NAMALWA (cell line): ENCODE data around the gene LCN9.

Experiments used
- DNase-seq: peaks from one replicate; pipeline ENCODE4 v3.0.0-alpha.2; 2015; ENCODE audit warnings: low spot score

The LCN9 gene

GRCh38 chr9:135698767-135699166 is 35.7 kb downstream of the LCN9 start:
- no peak for DNase-seq

DNA sequence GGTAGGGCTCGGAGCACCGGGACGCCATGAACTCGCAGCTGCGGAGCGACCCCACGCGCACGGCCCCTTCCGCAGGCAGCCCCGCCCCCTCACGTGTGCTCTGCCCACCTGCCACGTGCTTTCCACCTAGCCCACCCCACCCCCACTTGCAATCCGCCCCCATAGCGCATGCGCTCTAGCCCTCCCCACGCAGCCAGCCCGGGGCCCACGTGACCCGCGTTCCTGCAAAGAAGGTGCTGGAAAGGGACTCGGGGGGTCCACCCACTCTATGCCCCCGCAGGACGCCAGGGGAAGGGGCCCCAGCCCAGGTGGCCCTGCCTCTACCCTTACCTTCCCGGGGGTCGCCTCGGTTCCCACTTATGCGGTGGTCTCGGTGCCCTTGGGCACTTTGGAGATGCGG is 36.3 kb downstream of the LCN9 start, which contains the start of gene SOHLH1:
TSS of gene SOHLH1 (minus strand) at position 42 of the 400 bp plus-strand sequence. CDS start at position 28, 14 bp downstream.
- no peak for DNase-seq

DNA sequence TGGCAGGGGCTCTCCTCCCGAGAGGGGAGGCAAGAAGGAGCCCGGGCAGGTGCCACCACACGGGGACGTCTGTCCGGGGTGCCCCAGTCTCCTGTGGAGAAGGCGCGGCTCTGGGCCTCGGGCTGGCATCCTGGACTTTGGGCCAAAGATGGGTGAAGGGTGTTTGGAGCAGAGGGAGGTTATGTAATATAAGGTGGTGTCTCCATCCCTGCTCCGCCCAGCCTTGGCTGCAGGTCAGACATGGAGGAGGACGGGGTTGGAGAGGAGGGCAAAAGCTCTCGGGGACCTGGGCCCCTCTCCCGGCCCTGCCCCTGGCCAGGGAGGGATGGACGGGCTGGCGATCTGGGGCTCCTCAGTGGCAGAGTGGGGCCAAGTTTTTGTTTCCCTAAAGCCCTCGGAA is 37.4 kb downstream of the LCN9 start:
- no peak for DNase-seq

DNA sequence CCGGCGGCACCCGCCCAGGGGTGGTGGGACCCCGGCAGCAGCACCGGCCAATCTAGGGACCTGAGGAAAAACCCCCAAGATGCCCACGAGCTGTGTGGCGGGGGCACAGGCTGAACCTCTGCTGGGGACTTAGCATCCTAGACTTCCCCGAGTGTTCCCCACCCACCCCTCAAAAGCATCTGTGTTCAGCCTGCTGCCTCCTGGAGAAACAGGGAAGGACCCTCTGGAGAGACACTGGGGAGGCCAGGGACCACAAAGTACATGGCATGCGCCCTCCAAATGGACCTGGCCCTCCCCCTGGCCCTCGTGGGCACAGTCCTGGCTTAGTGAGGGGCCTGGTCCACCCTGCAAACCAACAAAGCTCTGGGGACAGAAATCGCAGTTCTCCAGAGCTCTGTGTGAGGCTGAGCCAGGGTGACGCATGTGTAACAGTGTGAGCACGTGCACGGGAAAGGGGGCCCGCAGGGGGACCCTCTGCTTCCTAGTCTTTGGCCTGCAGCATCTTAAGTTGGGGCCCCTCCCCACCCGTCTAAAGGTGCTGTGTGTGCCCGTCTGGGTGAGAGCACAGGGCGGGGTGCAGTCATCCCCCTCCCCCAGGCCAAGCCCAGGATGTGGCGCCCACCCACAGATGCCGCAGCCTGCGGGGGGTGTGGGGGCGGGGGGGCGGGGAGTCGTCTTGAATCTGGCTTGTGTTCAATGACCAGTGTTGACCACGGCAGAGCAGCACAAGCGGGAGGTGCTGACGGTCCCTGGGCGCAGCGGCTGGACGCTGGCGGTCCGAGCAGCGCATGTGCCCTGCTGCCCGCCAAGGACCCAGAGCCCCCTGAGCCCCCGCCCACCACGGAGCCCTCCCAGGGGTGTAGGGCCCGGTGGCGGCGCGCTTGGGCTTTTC is 38.2 kb downstream of the LCN9 start:
- no peak for DNase-seq

GRCh38 chr9:135701959-135702721 is 39.0 kb downstream of the LCN9 start, which contains the start of gene KCNT1:
TSS of gene KCNT1 (plus strand) at chr9:135702185. CDS start at chr9:135702259, 74 bp downstream.
- peak; percentile 53 for DNase-seq

DNA sequence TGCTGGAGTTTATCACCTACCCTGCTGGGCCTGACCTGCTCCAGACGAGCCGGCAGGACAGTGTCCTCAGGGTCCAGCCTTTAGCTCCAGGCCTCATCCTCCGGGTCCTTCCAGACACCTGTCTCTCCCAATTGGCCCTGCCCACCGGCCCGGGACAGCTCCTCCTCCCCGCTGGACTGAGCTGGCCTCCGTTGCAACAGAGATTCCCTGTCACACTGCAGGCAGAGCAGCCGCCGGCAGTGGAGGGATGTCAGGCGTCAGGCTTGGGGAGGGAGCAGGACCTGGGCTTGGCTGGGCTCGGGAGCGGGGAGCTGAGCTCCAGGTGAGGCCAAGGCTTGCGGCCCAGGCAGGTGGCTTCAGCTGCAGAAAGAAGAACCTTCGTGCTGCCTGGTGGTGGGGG is 40.6 kb downstream of the LCN9 start:
- DNase-seq = no peak

DNA sequence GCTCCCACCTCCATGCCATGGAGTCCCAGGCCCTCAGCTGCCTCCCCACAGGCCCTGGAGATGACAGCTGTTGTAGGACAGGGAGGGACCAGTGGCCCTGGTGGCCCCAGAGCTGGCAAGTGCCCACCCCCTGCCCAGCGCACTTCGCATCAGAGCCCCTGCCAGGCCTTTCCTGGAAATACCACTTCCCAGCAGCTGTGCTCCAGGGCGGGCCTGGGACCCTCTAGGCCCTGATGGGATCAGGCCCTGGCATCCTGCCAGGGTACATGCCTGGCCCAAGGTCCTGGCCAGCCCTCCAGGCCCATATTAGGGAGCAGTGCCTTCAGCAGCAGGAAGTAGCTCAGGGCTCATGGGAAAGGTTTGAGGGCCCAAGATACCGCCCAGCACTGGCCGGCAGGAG is 41.4 kb downstream of the LCN9 start:
- no peak for DNase-seq

DNA sequence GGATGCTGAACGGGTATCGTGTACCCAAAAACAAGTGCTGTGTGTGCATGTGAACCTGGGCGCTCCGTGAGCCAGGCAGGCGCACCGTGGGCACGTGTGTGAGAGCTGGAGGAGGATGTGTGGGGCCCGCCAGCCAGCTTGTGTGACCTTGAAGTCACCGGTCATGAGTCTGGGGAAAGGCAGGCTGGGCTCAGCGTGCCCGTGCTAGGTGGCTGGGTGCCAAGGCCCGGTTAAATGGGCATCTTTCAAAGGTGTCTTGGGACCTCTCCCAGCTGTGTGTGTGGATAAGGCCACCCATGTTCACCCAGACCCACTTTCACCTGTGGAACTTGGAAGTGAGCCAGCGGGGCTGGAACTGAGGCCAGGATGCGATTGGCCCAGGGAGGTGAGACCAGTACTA is 42.3 kb downstream of the LCN9 start:
- DNase-seq = no peak

DNA sequence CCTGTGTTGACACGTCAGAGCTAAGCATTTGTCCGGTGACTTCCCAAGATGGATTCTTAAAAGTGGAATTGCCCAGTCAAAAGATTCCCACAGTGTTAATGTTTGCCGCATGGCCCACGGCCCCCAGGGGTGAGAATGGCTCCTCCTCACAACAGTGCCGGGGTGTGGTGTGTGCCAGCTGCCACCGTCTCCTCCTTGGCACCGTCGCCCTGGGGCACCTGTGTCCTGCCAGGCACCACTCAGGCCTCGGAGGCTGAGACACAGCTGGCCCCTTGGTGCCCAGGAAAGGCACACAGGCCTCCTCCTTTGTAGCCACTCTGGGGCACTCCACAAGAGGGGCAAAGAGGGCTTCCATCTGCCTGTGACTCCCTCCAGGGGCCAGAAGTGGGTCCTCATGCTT is 43.2 kb downstream of the LCN9 start:
- DNase-seq = no peak

DNA sequence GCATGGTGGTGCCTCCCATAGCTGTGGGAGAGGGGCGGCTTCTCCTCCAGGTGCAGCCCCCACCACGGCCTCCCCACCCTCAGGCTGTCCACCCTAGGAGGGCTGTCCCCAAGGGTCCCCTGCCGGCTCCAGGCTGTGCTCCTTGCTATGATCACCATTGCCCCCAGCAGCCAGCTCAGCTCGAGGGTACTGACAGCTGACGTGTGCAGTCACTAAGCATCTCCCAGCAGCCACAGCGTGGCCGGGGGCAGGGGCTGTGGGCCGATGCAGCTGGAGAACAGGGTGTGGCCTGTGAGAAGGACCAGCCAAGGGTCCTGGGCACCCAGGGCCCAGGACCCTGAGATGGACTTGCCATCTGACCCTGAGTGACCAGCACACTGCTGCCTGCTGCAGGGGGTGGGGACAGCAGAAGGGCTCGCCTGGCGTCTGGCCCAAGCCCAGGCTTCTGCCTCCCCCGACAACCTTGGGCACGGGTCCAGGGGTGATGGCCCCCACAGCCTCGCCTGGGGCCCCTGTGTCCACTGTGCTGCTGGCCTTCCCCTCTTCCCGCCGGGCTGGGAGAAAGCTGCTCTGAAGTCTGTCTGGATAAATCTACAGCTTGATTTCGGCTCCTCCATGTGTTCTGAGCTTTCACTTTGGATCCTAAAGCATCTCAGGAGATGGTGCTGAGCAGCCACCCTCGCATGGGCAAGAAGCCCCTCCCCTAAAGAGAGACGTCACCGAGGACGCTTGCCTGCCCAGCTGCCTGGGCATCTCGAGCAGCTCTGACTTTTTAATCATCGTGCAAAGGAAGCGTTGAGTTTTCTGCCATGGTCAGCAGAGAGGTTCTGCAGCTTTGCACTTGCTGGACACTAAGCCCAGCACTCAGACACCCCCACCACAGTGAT is 44.4 kb downstream of the LCN9 start:
- DNase-seq = no peak

DNA sequence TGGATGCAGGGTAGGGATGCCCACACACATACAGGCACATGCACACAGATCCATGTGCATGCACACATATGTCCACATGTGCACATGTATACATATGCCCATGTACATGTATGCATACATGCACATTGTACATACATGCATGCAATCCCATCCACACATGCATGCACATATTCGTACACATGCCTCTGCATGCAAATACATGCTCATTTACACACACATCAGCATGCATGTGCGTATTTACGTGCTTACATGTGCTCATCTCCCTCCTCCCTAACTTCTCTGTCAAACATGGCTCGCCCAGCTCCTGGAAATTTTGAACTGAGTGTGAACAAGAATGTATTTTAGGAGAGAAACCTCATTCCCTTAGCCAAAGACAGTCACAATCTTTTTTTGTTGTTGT is 45.1 kb downstream of the LCN9 start:
- DNase-seq = no peak

- DNase-seq = peak; percentile 28
Measured at GRCh38 chr9:135711391-135711790, 48.3 kb downstream of the LCN9 start.

DNA sequence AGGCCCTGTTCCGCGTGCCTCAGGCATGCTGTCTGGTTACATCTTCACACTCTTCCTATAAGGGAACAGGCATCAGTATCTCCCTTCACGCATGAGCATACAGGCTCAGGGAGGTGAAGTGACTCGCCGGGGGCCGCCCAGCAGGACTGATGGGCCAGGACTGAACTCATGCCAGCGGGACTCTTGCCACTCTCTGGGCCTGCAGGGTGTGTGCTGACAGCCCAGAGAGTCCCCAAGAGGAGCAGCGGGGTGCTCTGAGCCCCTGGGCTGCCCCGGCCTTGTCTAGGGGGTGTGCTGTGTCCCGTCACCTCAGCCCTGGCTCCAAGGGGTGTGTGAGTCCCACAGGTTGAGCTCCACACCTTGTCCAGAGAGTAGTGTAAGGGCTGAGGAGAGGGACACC is 48.8 kb downstream of the LCN9 start:
- DNase-seq = no peak

DNA sequence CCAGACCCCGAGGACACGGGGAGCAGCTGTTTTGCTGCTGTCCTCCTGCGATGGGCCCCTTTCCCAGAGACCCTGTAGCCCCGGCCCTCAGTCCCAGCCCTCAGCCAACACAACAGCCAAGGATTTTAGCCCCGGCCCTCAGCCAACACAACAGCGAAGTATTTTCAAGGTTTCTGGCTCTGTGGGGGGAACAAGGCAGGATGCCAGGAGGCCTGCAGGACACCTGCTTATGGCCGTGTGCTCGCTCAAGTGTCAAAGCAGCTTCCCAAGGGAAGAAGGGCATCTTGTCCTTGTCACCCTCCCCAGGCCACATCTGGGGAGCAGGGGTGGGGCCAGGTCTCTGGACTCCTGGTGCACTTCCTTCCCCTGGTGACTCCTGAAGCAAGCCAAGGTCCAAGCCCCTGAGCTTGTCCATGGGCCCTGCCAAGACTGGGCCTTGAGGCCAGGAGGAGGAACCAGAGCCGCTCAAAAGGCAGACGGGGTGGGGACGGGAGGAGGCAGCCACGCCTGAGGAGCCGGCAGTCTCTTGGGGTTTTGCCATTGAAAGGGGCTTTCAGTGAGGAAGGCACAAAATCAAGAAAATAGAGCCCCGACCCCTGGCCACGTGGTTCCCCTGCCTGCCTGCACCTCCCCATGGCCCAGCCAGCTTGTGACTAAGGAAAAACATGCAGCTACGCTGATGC is 49.6 kb downstream of the LCN9 start:
- DNase-seq = no peak

DNA sequence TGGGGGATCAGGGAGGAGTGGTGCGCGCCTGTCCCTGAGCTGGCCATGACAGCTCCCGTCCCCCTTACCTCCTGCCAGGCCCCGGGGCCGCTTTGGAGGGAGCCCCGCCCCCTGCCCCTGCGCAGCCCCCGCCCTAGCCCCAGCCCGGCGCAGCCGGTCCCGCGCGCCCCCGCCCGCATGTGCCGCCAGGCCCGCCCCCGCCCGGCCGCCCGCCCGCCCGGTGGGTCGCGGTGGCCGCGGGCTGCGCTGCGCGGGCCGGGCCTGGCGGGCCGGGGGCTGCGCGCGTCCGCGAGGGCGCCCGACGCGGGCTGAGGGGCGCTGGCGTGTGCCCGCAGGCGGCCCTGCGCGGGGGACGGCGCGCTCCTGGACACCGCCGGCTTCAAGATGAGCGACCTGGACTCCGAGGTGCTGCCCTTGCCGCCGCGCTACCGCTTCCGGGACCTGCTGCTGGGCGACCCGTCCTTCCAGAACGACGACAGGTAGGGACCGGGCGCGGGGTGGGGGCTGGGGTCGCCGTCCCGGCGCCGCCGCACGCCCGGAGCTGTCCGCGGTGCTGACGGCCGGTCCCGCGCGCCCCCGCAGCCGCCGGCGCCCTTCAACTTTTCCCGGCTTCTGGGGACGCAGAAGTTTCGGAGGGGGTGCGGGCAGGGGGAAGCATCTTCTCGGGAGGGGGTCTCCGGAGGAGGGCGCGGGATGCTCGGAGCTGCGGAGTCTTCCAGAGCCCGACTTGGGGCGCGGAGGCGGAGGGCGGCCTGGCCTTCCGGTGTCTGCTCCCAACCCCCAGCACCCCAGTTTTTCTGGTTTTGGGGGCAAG is 51.3 kb downstream of the LCN9 start:
- DNase-seq = no peak

DNA sequence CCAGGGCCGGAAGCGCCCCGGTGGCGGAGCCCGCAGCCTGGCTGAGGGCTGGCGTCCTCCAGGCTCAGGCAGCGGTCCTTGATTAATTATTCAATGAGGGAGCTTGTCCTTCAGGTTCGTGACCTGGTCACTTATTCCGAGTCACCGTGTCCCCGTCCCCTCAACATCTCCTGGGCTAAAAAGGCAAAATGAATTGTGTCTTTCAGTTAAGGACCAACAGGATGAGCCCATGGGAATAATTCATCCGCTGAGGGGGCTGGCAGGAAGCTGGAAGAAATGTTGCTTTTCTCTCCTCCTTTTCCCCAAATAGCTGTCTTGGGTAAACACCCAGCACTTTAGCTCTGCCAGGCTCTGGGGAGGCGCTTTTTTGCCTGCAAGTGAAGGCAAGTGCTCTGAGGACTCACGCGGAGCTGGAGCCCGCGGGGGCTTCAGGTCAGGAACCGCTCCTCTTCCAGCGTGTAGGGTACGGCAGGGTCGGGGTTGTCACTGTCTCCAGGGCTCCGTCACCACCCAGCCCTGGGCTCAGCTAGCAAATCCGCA is 52.0 kb downstream of the LCN9 start:
- no peak for DNase-seq

DNA sequence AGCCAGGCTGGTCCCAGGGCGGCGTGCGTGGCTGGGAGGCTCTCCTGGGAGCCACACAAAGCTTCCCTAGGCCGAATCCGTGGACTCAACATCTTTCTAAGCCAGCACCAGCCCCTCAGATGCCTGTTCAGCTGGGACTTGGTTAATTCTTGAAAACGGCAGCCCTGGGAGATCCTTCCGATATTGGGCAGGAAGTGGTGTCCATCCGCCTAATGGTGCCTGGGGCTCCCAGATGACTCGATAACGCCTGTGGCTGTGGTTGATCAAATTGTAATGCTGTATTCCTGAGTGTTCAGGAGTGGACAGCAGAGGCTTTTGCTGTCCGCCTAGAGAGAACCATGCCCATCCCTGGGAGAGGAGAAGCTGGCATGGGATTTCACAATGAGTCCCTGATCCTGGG is 52.9 kb downstream of the LCN9 start:
- DNase-seq = no peak
